ENCODE measurements around the gene SLC35F6.

- TF ChIP-seq CTCF (IDR thresholded peaks at IDR 0.05) (no peak), POLR2A (IDR thresholded peaks at IDR 0.05) (no peak)
Measured at GRCh38 chr2:26756337-26756736, 7.7 kb upstream of the SLC35F6 start.

Data from heart left ventricle (tissue), 13 donors.